Sigmoid colon (tissue), 7 donors: Measurements from ENCODE around the gene IMMP2L. TPM values are rescaled to one million over a fixed set of nuclear protein-coding genes. Genes with fewer than 3 reads are reported as not detected.

Source experiments
- DNase-seq: peaks from one replicate; pipeline ENCODE4 v3.0.0-alpha.2; 2019
- H3K27ac ChIP-seq, 4 donors: fragments of 200-600 bp; sonication (generic); one replicate each; pipeline ENCODE4 v1.5.1; 2016 to 2019; ENCODE audit warnings: mild to moderate bottlenecking in 1 of 4
- H3K27me3 ChIP-seq, 3 donors: fragments of 200-600 bp; sonication (generic); one replicate each; pipeline ENCODE4 v1.5.1; 2019; ENCODE audit warnings: mild to moderate bottlenecking in 1 of 3
- H3K36me3 ChIP-seq, 4 donors: fragments of 200-600 bp; sonication (generic); one replicate each; pipeline ENCODE4 v1.5.1; 2016 to 2019
- H3K4me1 ChIP-seq, 4 donors: fragments of 200-600 bp; sonication (generic); one replicate each; pipeline ENCODE4 v1.5.1; 2017 to 2019
- H3K4me3 ChIP-seq, 4 donors: fragments of 200-600 bp; sonication (generic); one replicate each; pipeline ENCODE4 v1.5.1; 2017 to 2019; ENCODE audit warnings: mild to moderate bottlenecking in 2 of 4, moderate library complexity in 1 of 4
- H3K9me3 ChIP-seq, 4 donors: fragments of 200-600 bp in 3 of 4; sonication (generic) in 3 of 4; one replicate each; pipeline versions ENCODE4 v1.5.1 to v1.6.1; 2013 to 2019
- EP300 ChIP-seq, 4 donors: sonication (generic); formaldehyde crosslinking; IDR thresholded peaks; one replicate each; pipeline ENCODE4 v1.6.1; 2017; ENCODE audit warnings: antibody characterized with exemption in 4 of 4
- POLR2A ChIP-seq, 2 donors: fragments of 450-650 bp; IDR thresholded peaks; one replicate each; pipeline ENCODE4 v1.6.1; 2016; ENCODE audit warnings: antibody characterized with exemption in 2 of 2, mild to moderate bottlenecking in 2 of 2, moderate library complexity in 2 of 2
- POLR2AphosphoS5 ChIP-seq, 4 donors: sonication (generic); formaldehyde crosslinking; IDR thresholded peaks; one replicate each; pipeline ENCODE4 v1.6.1; 2017; ENCODE audit warnings: antibody characterized with exemption in 4 of 4
- WGBS, 2 donors: extraction: QIAGEN DNeasy Blood & Tissue Kit; methylation state at CpG; one replicate each; pipeline ENCODE4 v1.1.7; 2013; 5-methylcytosine and 5-hydroxymethylcytosine counted together
- intact Hi-C: fragments of 100-400 bp; cut with DNase I; formaldehyde crosslinking; loops from one replicate; pipeline ENCODE4 v1.15.1; 2023
- polyA plus RNA-seq, 3 donors: library from polyadenylated mRNA; stranded (reverse); fragments of 200-250 nt; gene quantifications; one replicate each; pipeline ENCODE4 v1.2.3, GENCODE V29; 2013
- total RNA-seq, 4 donors: library from RNA; depleted of rRNA; stranded (reverse); fragments of >200 nt; gene quantifications; one replicate each; pipeline ENCODE4 v1.1.0, GENCODE V29; 2016
- TF ChIP-seq, protein P1 (sequence below), 4 experiments: fragments of 450-650 bp in 3 of 4; fragments of 200-600 bp in 1 of 4; IDR thresholded peaks; one replicate each; pipeline ENCODE4 v1.5.1; 2016 to 2019; ENCODE audit warnings: antibody characterized with exemption in 4 of 4, mild to moderate bottlenecking in 3 of 4, moderate library complexity in 2 of 4
- donor health status: healthy with polysubstance abuse.
- donor health status: Bipolar disorder and iron deficiency.
- donor health status: healthy.

IMMP2L gene
- total and polyA plus RNA-seq, 7 donors = 2.5 to 57.9 (median 18.5) TPM

- whole genome bisulfite sequencing, 2 donors = 95 to 97% methylated on average over 1 of the region's 1 CpG
These were observed 37.2 kb downstream of the IMMP2L start for GRCh38 chr7:111525100-111525499.

GRCh38 chr7:111521660-111522059 is 40.6 kb downstream of the IMMP2L start:
- Histone ChIP-seq H3K27ac (no peak overlapping the region), H3K4me1 (no peaks in the 10 kb centered on the region), H3K4me3 (no peak overlapping the region), H3K9me3 (peaks cover 0 to 5% (median 2%) of the 10 kb centered on the region in 4 donors), H3K27me3 (no peaks in the 10 kb centered on the region), H3K36me3 (peaks cover 0 to 7% (median 2%) of the 10 kb centered on the region in 4 donors)
- no peak for DNase-seq
- intact Hi-C loops = no loop called here
- TF ChIP-seq, protein P1, sequence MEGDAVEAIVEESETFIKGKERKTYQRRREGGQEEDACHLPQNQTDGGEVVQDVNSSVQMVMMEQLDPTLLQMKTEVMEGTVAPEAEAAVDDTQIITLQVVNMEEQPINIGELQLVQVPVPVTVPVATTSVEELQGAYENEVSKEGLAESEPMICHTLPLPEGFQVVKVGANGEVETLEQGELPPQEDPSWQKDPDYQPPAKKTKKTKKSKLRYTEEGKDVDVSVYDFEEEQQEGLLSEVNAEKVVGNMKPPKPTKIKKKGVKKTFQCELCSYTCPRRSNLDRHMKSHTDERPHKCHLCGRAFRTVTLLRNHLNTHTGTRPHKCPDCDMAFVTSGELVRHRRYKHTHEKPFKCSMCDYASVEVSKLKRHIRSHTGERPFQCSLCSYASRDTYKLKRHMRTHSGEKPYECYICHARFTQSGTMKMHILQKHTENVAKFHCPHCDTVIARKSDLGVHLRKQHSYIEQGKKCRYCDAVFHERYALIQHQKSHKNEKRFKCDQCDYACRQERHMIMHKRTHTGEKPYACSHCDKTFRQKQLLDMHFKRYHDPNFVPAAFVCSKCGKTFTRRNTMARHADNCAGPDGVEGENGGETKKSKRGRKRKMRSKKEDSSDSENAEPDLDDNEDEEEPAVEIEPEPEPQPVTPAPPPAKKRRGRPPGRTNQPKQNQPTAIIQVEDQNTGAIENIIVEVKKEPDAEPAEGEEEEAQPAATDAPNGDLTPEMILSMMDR (IDR thresholded peaks at IDR 0.05) = no peak
- TF ChIP-seq POLR2A (IDR thresholded peaks at IDR 0.05) (no peak), POLR2AphosphoS5 (IDR thresholded peaks at IDR 0.05) (no peak), EP300 (IDR thresholded peaks at IDR 0.05) (no peak)

More at GRCh38 chr7:111525100-111525499, 37.2 kb downstream of the IMMP2L start:
- TF ChIP-seq EP300 (IDR thresholded peaks at IDR 0.05) (no peak), POLR2AphosphoS5 (IDR thresholded peaks at IDR 0.05) (no peak), POLR2A (IDR thresholded peaks at IDR 0.05) (no peak)
- TF ChIP-seq, protein P1 (IDR thresholded peaks at IDR 0.05) = no peak
- intact Hi-C loops = no loop called here
- peaks cover 0 to 7% (median 2%) of the 10 kb centered on the region in 4 donors for H3K36me3 ChIP-seq
- H3K4me3 ChIP-seq = no peak overlapping the region
- H3K27me3 ChIP-seq = no peaks in the 10 kb centered on the region
- peaks cover 0 to 26% (median 19%) of the 10 kb centered on the region in 4 donors for H3K4me1 ChIP-seq
- peaks cover 0 to 5% (median 2%) of the 10 kb centered on the region in 4 donors for H3K9me3 ChIP-seq
- DNase-seq = no peak
- no peak overlapping the region for H3K27ac ChIP-seq

GRCh38 chr7:111518264-111518663 is 44.0 kb downstream of the IMMP2L start:
- WGBS, 2 donors = 85% methylated on average over 2 of the region's 2 CpGs
- Histone ChIP-seq H3K4me3 (no peak overlapping the region), H3K36me3 (peaks cover 0 to 7% (median 2%) of the 10 kb centered on the region in 4 donors), H3K9me3 (peaks cover 0 to 5% (median 2%) of the 10 kb centered on the region in 4 donors), H3K4me1 (no peaks in the 10 kb centered on the region), H3K27ac (no peak overlapping the region), H3K27me3 (no peaks in the 10 kb centered on the region)
- no peak for DNase-seq
- TF ChIP-seq EP300 (IDR thresholded peaks at IDR 0.05) (no peak), POLR2AphosphoS5 (IDR thresholded peaks at IDR 0.05) (no peak), POLR2A (IDR thresholded peaks at IDR 0.05) (no peak)
- TF ChIP-seq, protein P1 (IDR thresholded peaks at IDR 0.05) = no peak
- intact Hi-C loops = no loop called here

DNA sequence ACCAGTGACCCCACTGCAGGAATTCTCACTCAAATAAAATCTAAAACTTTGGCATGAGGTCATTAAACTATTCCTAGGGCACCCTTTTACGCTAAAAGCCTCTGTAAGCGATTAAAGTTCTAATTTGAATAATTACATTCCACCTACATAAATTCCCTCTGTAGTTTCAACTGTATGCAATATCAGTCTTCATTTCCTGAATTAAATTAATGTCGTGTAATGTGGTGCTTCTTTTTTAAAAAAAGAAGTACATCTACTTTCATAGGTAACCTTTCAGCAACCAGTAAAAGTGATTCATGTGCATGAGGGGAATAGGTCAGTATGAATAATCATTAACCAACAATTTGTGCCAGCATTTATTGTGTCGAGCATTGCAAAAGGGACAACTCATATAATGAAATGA is 44.7 kb downstream of the IMMP2L start:
- no peak for DNase-seq
- peaks cover 0 to 5% (median 2%) of the 10 kb centered on the region in 4 donors for H3K9me3 ChIP-seq
- 60 to 79% methylated on average over 4 of the region's 4 CpGs for WGBS, 2 donors
- H3K27me3 ChIP-seq = no peaks in the 10 kb centered on the region
- H3K4me1 ChIP-seq = no peaks in the 10 kb centered on the region
- no peak overlapping the region for H3K27ac ChIP-seq
- TF ChIP-seq POLR2AphosphoS5 (IDR thresholded peaks at IDR 0.05) = no peak
- TF ChIP-seq POLR2A (IDR thresholded peaks at IDR 0.05) = no peak
- no peak for TF ChIP-seq EP300 (IDR thresholded peaks at IDR 0.05)
- TF ChIP-seq, protein P1 (IDR thresholded peaks at IDR 0.05) = no peak
- peaks cover 0 to 7% (median 2%) of the 10 kb centered on the region in 4 donors for H3K36me3 ChIP-seq
- H3K4me3 ChIP-seq = no peak overlapping the region
- intact Hi-C loops = no loop called here

DNA sequence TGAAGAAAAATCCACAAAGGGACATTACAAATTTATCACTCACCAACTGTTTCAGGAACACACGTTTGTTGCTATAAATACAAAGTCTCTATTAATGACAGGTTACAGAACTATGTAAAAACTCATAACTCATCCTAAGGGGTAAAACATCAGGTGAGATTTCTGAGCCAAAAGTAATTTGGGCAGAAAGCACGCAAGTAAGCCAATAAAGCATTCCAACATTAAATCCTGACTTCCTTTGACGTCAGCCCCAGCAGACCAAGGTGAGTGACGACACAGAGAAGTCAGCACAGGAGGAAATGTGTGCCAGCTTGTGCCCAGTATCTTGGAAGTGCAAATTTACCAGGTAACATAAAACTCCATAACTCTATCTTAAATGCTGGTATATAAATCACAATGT is 45.7 kb downstream of the IMMP2L start:
- Histone ChIP-seq H3K4me3 (no peak overlapping the region), H3K9me3 (peaks cover 0 to 2% (median 0%) of the 10 kb centered on the region in 4 donors), H3K27ac (no peak overlapping the region), H3K36me3 (peaks cover 0 to 7% (median 2%) of the 10 kb centered on the region in 4 donors), H3K27me3 (no peaks in the 10 kb centered on the region), H3K4me1 (no peaks in the 10 kb centered on the region)
- intact Hi-C loops = no loop called here
- 52 to 74% methylated on average over 4 of the region's 4 CpGs for WGBS, 2 donors
- DNase-seq = no peak
- TF ChIP-seq POLR2A (IDR thresholded peaks at IDR 0.05) (no peak), POLR2AphosphoS5 (IDR thresholded peaks at IDR 0.05) (no peak), EP300 (IDR thresholded peaks at IDR 0.05) (no peak)
- TF ChIP-seq, protein P1 (IDR thresholded peaks at IDR 0.05) = no peak
